NT2/D1 (cell line): ENCODE results near the gene MYLK.

ENCODE experiments used
- SUZ12 ChIP-seq: IDR thresholded peaks from 2 replicates; pipeline ENCODE4 v1.6.1; 2011; ENCODE audit not compliant: insufficient read length, insufficient read depth; ENCODE audit errors: extremely low read depth
- YY1 ChIP-seq: IDR thresholded peaks from 2 replicates; pipeline ENCODE4 v1.6.1; 2011; ENCODE audit not compliant: insufficient read length, insufficient read depth
- ZNF274 ChIP-seq: IDR thresholded peaks from 2 replicates; pipeline ENCODE4 v1.6.1; 2011; ENCODE audit warnings: mild to moderate bottlenecking, low read depth, low read length

GRCh38 chr3:123695731-123696640 lies 188.1 kb downstream of the MYLK start:
- TF ChIP-seq YY1 = no peak
- no peak for TF ChIP-seq SUZ12
- TF ChIP-seq ZNF274 = no peak
